NT2/D1 (cell line): Measurements from ENCODE around the gene C2orf81.

ENCODE experiments used
- DNase-seq: peaks from one replicate; pipeline ENCODE4 v3.0.0-alpha.2; 2011; ENCODE audit warnings: low read depth, low spot score
- H3K27me3 ChIP-seq: 2 replicates; pipeline ENCODE4 v1.6.0; 2011; ENCODE audit warnings: mild to moderate bottlenecking; ENCODE audit not compliant: insufficient read length, insufficient read depth
- H3K36me3 ChIP-seq: 2 replicates; pipeline ENCODE4 v1.6.1; 2011; ENCODE audit warnings: mild to moderate bottlenecking, low read length, mixed read lengths; ENCODE audit not compliant: insufficient read depth, insufficient read length
- H3K4me1 ChIP-seq: 2 replicates; pipeline ENCODE4 v1.5.1; 2011; ENCODE audit not compliant: insufficient read depth, insufficient read length
- H3K4me3 ChIP-seq: 2 replicates; pipeline ENCODE4 v1.5.1; 2011; ENCODE audit warnings: low read depth; ENCODE audit not compliant: insufficient read length
- H3K9ac ChIP-seq: 2 replicates; pipeline ENCODE4 v1.6.0; 2011; ENCODE audit warnings: low read depth; ENCODE audit not compliant: insufficient read length
- H3K9me3 ChIP-seq: 2 replicates; pipeline ENCODE4 v1.5.1; 2011; ENCODE audit warnings: mild to moderate bottlenecking, low read length; ENCODE audit not compliant: insufficient read depth
- SUZ12 ChIP-seq: IDR thresholded peaks from 2 replicates; pipeline ENCODE4 v1.6.1; 2011; ENCODE audit not compliant: insufficient read length, insufficient read depth; ENCODE audit errors: extremely low read depth
- YY1 ChIP-seq: IDR thresholded peaks from 2 replicates; pipeline ENCODE4 v1.6.1; 2011; ENCODE audit not compliant: insufficient read length, insufficient read depth
- ZNF274 ChIP-seq: IDR thresholded peaks from 2 replicates; pipeline ENCODE4 v1.6.1; 2011; ENCODE audit warnings: mild to moderate bottlenecking, low read depth, low read length

The C2orf81 gene

DNA sequence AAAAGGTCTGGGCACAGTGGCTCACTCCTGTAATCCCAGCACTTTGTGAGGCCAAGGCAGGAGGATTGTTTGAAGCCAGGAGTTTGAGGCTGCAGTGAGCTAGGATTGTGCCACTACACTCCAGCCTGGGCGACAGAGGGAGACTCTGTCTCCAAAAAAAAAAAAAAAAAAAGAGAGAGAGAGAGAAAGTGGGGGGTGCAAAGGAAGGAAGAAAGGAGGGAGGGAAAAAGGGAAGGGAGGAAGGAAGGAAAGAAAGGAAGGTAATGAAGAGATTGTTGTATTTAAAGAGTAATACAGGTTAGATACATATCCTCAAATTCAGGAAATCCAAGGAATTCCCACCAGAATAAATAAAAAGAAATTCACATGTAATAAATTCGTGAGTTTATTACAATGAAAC lies 19.5 kb downstream of the C2orf81 start:
- Histone ChIP-seq H3K9ac (no peak overlapping the region), H3K36me3 (no peaks in the 10 kb centered on the region), H3K4me3 (no peak overlapping the region), H3K4me1 (no peaks in the 10 kb centered on the region), H3K27me3 (no peaks in the 10 kb centered on the region), H3K9me3 (no peaks in the 10 kb centered on the region)
- TF ChIP-seq YY1, result no peak
- no peak for TF ChIP-seq SUZ12
- no peak for TF ChIP-seq ZNF274
- DNase-seq, result no peak

GRCh38 chr2:74399785-74400184 lies 21.6 kb downstream of the C2orf81 start:
- no peaks in the 10 kb centered on the region for H3K27me3 ChIP-seq

DNA sequence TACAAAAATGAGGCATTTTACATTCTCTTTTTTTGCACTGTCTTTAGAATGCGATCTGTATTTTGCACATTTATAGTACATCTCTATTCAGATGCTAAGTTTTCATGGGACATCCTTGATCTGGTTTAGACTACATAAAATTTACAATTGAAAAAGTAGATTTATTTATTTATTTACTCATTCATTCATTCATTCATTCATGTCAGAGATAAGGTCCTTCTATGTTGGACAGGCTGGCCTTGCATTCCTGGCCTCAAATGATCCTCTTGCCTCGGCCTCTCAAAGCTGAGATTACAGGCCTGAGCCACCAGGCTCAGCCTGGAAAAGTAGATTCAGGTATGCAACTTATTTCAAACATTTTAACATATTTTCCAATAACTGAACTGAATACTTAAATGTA lies 25.3 kb downstream of the C2orf81 start:
- H3K9me3 ChIP-seq, result no peaks in the 10 kb centered on the region
- H3K4me3 ChIP-seq, result no peak overlapping the region
- H3K9ac ChIP-seq, result no peak overlapping the region
- no peaks in the 10 kb centered on the region for H3K4me1 ChIP-seq
- no peak for TF ChIP-seq YY1
- no peak for TF ChIP-seq ZNF274
- no peak for TF ChIP-seq SUZ12
- H3K27me3 ChIP-seq, result no peaks in the 10 kb centered on the region
- H3K36me3 ChIP-seq, result no peaks in the 10 kb centered on the region
- no peak for DNase-seq

More at GRCh38 chr2:74399785-74400184, 21.6 kb downstream of the C2orf81 start:
- Histone ChIP-seq H3K9ac (no peak overlapping the region), H3K9me3 (no peaks in the 10 kb centered on the region), H3K36me3 (no peaks in the 10 kb centered on the region), H3K4me3 (no peak overlapping the region), H3K4me1 (no peaks in the 10 kb centered on the region)
- TF ChIP-seq YY1 (no peak), ZNF274 (no peak), SUZ12 (no peak)
- no peak for DNase-seq

DNA sequence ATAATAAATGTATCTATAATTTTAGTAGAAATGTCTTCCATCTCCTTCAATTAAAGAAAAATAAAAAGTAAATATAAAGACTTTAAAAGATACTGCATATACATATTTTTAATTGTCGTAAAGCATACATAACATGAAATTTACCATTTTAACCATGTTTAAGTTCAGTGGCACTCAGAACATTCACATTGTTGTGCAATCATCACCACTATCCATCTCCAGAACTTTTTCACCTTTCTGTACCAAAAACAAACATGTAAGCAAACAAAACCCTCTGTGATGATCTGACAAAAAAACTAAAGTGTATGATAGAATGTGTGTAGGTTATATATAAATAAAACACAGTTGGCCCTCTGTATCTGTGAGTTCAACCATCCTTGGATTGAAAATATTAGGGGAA lies 27.9 kb downstream of the C2orf81 start:
- H3K9ac ChIP-seq, result no peak overlapping the region
- DNase-seq, result no peak

GRCh38 chr2:74392449-74392743 lies 29.0 kb downstream of the C2orf81 start:
- Histone ChIP-seq H3K9me3 (no peaks in the 10 kb centered on the region), H3K4me1 (no peaks in the 10 kb centered on the region), H3K4me3 (peak overlapping the region; percentile 13), H3K36me3 (peaks cover 14% of the 10 kb centered on the region), H3K27me3 (no peaks in the 10 kb centered on the region), H3K9ac (peak overlapping the region; percentile 81)
- TF ChIP-seq ZNF274, result no peak
- TF ChIP-seq YY1, result no peak
- TF ChIP-seq SUZ12, result no peak
- no peak for DNase-seq

More for the DNA sequence above, 27.9 kb downstream of the C2orf81 start:
- Histone ChIP-seq H3K27me3 (no peaks in the 10 kb centered on the region), H3K4me3 (no peak overlapping the region), H3K36me3 (peaks cover 7% of the 10 kb centered on the region), H3K4me1 (no peaks in the 10 kb centered on the region), H3K9me3 (no peaks in the 10 kb centered on the region)
- TF ChIP-seq YY1, result no peak
- no peak for TF ChIP-seq ZNF274
- TF ChIP-seq SUZ12, result no peak

DNA sequence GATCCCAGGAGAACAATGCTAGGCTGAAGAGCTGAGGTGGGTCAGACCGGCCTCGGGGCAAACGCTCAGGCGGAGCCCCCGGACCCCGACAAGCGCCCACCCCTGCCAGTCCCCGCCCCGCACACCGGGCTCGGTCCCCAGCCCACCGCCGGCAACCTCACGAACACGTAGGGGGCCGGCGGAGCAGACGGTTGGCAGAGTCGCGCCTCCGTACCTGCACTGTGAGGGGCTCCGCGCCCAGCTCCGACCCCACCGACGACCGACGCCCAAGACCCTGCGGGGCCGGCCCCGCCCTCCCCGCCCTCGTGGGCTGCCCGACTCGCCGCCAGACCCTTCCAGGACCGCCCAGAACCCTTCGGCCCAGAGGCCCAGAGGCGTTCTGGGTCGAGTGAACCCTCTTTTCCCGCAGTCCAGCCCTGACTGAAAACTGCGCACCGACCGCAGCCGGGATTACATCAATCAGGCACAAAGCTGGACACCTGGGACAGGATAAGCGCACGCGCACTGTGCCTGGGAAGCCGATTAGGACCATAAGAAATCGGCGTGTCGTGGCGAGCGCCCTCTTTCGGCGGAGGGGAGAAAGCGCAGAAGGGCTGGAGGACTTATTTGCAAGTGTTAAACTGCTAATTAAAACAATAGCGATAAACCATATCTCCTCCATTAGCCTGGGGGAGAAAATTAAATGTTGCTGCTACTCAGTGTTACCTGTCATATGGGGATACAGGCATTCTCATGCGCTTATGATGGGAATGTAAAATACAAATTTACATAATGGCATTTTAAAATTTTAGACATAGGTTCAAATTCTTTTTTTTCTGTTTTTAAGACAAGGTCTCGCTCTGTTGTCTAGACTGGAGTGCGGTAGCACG lies 29.6 kb downstream of the C2orf81 start:
- Histone ChIP-seq H3K27me3 (no peaks in the 10 kb centered on the region), H3K4me1 (no peaks in the 10 kb centered on the region), H3K36me3 (peaks cover 14% of the 10 kb centered on the region), H3K4me3 (peak overlapping the region; percentile 87), H3K9ac (peak overlapping the region; percentile 81), H3K9me3 (no peaks in the 10 kb centered on the region)
- DNase-seq, result peak; percentile 90
- no peak for TF ChIP-seq SUZ12

- no peaks in the 10 kb centered on the region for H3K9me3 ChIP-seq
- peak overlapping the region; percentile 81 for H3K9ac ChIP-seq
- no peaks in the 10 kb centered on the region for H3K27me3 ChIP-seq
- peak overlapping the region; percentile 87 for H3K4me3 ChIP-seq
- H3K4me1 ChIP-seq, result no peaks in the 10 kb centered on the region
- H3K36me3 ChIP-seq, result peaks cover 17% of the 10 kb centered on the region
- TF ChIP-seq YY1 (no peak), SUZ12 (no peak), ZNF274 (no peak)
- no peak for DNase-seq
Observed at GRCh38 chr2:74391209-74391579, 30.2 kb downstream of the C2orf81 start.

GRCh38 chr2:74390606-74391005 lies 30.8 kb downstream of the C2orf81 start:
- H3K9ac ChIP-seq, result no peak overlapping the region
- TF ChIP-seq YY1, result no peak
- TF ChIP-seq SUZ12, result no peak
- no peak for TF ChIP-seq ZNF274
- H3K27me3 ChIP-seq, result no peaks in the 10 kb centered on the region
- peaks cover 23% of the 10 kb centered on the region for H3K36me3 ChIP-seq
- no peaks in the 10 kb centered on the region for H3K9me3 ChIP-seq
- DNase-seq, result no peak
- no peaks in the 10 kb centered on the region for H3K4me1 ChIP-seq
- H3K4me3 ChIP-seq, result peak overlapping the region; percentile 87
